Measurements from ENCODE around the gene GPR55. TPM values are rescaled to one million over a fixed set of nuclear protein-coding genes. Genes with fewer than 3 reads are reported as not detected.

Gene GPR55
- polyA plus RNA-seq, 1 donor (not counting 4 experiments of a cell fraction or from before 2014, with no cell fraction given): not detected

DNA sequence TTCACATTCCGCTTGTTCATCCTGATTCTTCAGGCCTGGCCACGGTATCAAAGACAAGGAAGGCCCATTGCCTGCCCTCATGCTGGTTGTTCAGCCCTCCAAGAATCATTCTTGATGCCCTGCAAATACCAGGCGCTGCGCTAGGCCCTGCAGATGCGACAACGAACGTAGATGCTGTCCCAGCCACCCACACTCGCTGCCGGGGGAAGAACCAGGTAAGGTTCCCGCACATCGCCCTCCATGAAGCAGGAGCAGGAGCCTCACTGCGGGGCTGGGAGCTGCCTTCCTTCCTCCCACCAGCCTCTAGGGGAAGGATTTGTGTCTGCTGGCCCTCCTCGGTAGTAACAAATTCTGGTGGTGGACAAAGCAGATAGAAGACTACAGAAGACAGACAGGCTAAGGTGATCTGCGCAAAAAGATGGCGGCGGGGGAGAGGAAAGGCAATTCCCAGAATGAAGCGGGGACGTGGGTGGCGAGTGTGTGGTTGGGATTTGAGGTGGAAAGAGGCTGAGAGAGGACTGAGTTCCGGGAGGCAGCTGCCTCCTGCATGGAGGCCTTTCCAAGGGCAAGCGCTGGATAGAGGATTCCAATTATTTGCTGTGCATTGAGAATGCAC lies 19.8 kb upstream of the GPR55 start:
- no peaks in the 10 kb centered on the region for H3K79me2 ChIP-seq (ENCODE audit: control insufficient read depth, insufficient read depth, low read length)
- peaks cover 8% of the 10 kb centered on the region for H3K27me3 ChIP-seq (ENCODE audit: control insufficient read depth, extremely low read depth, insufficient read depth, low read length)
- no peaks in the 10 kb centered on the region for H4K20me1 ChIP-seq (ENCODE audit: control insufficient read depth, extremely low read depth, insufficient read depth, low read length)
- no peak overlapping the region for H3K27ac ChIP-seq (ENCODE audit: control insufficient read depth, insufficient read depth, low read length)
- H3K9ac ChIP-seq (ENCODE audit: control insufficient read depth, extremely low read depth, insufficient read depth, low read length): no peak overlapping the region
- H3K4me3 ChIP-seq (ENCODE audit: control insufficient read depth in 2 of 3, extremely low read depth in 1 of 3, insufficient read depth in 2 of 3, low read depth in 1 of 3, low read length in 3 of 3): no peak overlapping the region
- no peak overlapping the region for H3K4me2 ChIP-seq (ENCODE audit: control insufficient read depth, extremely low read depth, insufficient read depth, low read depth, low read length)
- no peak overlapping the region for H2AFZ ChIP-seq (ENCODE audit: control insufficient read depth, low read length)
- DNase-seq (ENCODE audit: low read depth, low spot score) (no peak), FAIRE-seq (no peak)
- H3K36me3 ChIP-seq (ENCODE audit: control insufficient read depth in 2 of 2, extremely low read depth in 1 of 2, insufficient read depth in 2 of 2, low read length in 2 of 2): no peaks in the 10 kb centered on the region
- dilution Hi-C loops (cut with MboI; ENCODE audit: extremely low pct_ligation_motif_present, low sequenced_read_pairs): no loop called here
- H3K9me3 ChIP-seq (ENCODE audit: control insufficient read depth, low read depth, low read length): no peaks in the 10 kb centered on the region
- no peaks in the 10 kb centered on the region for H3K4me1 ChIP-seq (ENCODE audit: control insufficient read depth, extremely low read depth, insufficient read depth, low read length)
- no peaks in the 10 kb centered on the region for H3K9me1 ChIP-seq (ENCODE audit: control insufficient read depth, extremely low read depth, insufficient read depth, low read length)
- TF ChIP-seq, protein P1, sequence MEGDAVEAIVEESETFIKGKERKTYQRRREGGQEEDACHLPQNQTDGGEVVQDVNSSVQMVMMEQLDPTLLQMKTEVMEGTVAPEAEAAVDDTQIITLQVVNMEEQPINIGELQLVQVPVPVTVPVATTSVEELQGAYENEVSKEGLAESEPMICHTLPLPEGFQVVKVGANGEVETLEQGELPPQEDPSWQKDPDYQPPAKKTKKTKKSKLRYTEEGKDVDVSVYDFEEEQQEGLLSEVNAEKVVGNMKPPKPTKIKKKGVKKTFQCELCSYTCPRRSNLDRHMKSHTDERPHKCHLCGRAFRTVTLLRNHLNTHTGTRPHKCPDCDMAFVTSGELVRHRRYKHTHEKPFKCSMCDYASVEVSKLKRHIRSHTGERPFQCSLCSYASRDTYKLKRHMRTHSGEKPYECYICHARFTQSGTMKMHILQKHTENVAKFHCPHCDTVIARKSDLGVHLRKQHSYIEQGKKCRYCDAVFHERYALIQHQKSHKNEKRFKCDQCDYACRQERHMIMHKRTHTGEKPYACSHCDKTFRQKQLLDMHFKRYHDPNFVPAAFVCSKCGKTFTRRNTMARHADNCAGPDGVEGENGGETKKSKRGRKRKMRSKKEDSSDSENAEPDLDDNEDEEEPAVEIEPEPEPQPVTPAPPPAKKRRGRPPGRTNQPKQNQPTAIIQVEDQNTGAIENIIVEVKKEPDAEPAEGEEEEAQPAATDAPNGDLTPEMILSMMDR (optimal IDR thresholded peaks at IDR 0.05 in 1 of 3, IDR thresholded peaks at IDR 0.05 in 1 of 3, conservative IDR thresholded peaks at IDR 0.05 in 1 of 3; ENCODE audit: extremely low read depth in 1 of 3, insufficient read depth in 2 of 3, low read length in 3 of 3): no peak
- no peak for TF ChIP-seq EZH2 (IDR thresholded peaks at IDR 0.05; ENCODE audit: low read length)

DNA sequence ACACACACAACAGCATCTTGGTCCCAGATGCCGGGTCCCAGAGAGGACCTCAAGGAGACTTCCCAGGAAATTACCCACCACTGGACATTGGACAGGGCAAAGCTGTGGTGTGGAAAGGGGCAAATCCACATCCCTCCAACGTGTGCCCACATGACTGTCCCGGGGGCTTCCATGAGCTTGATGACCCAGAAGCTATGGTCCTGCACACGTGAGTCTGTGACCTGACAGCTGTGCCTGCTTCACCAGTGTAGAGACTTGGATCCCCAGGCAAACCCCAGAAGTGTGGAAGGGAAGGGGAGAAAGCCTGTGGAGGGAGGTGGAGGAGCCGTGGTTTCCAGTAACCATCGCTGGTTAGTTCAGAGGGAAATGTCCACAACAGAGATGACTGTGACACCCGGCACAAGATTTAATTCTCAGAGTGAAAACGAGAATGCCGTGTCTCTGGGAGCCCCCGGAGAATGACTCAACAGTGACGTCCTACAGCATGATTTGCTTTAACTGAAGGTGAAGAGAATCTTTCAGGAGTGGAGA lies 19.1 kb upstream of the GPR55 start:
- Histone ChIP-seq H4K20me1 (ENCODE audit: control insufficient read depth, extremely low read depth, insufficient read depth, low read length) (no peaks in the 10 kb centered on the region), H3K36me3 (ENCODE audit: control insufficient read depth in 2 of 2, extremely low read depth in 1 of 2, insufficient read depth in 2 of 2, low read length in 2 of 2) (no peaks in the 10 kb centered on the region), H3K27ac (ENCODE audit: control insufficient read depth, insufficient read depth, low read length) (no peak overlapping the region), H3K4me1 (ENCODE audit: control insufficient read depth, extremely low read depth, insufficient read depth, low read length) (no peaks in the 10 kb centered on the region), H3K9me1 (ENCODE audit: control insufficient read depth, extremely low read depth, insufficient read depth, low read length) (no peaks in the 10 kb centered on the region), H2AFZ (ENCODE audit: control insufficient read depth, low read length) (no peak overlapping the region), H3K4me2 (ENCODE audit: control insufficient read depth, extremely low read depth, insufficient read depth, low read depth, low read length) (no peak overlapping the region), H3K27me3 (ENCODE audit: control insufficient read depth, extremely low read depth, insufficient read depth, low read length) (peaks cover 8% of the 10 kb centered on the region), H3K79me2 (ENCODE audit: control insufficient read depth, insufficient read depth, low read length) (no peaks in the 10 kb centered on the region), H3K4me3 (ENCODE audit: control insufficient read depth in 2 of 3, extremely low read depth in 1 of 3, insufficient read depth in 2 of 3, low read depth in 1 of 3, low read length in 3 of 3) (no peak overlapping the region), H3K9me3 (ENCODE audit: control insufficient read depth, low read depth, low read length) (no peaks in the 10 kb centered on the region), H3K9ac (ENCODE audit: control insufficient read depth, extremely low read depth, insufficient read depth, low read length) (no peak overlapping the region)
- FAIRE-seq (no peak), DNase-seq (ENCODE audit: low read depth, low spot score) (no peak)
- TF ChIP-seq EZH2 (IDR thresholded peaks at IDR 0.05; ENCODE audit: low read length): no peak
- TF ChIP-seq, protein P1 (optimal IDR thresholded peaks at IDR 0.05 in 1 of 3, IDR thresholded peaks at IDR 0.05 in 1 of 3, conservative IDR thresholded peaks at IDR 0.05 in 1 of 3; ENCODE audit: extremely low read depth in 1 of 3, insufficient read depth in 2 of 3, low read length in 3 of 3): no peak
- dilution Hi-C loops (cut with MboI; ENCODE audit: extremely low pct_ligation_motif_present, low sequenced_read_pairs): no loop called here
